ENCODE data around the gene TAOK3.

GRCh38 chr12:118269806-118270205, 102.9 kb downstream of the TAOK3 start:
- TF ChIP-seq, protein P1, sequence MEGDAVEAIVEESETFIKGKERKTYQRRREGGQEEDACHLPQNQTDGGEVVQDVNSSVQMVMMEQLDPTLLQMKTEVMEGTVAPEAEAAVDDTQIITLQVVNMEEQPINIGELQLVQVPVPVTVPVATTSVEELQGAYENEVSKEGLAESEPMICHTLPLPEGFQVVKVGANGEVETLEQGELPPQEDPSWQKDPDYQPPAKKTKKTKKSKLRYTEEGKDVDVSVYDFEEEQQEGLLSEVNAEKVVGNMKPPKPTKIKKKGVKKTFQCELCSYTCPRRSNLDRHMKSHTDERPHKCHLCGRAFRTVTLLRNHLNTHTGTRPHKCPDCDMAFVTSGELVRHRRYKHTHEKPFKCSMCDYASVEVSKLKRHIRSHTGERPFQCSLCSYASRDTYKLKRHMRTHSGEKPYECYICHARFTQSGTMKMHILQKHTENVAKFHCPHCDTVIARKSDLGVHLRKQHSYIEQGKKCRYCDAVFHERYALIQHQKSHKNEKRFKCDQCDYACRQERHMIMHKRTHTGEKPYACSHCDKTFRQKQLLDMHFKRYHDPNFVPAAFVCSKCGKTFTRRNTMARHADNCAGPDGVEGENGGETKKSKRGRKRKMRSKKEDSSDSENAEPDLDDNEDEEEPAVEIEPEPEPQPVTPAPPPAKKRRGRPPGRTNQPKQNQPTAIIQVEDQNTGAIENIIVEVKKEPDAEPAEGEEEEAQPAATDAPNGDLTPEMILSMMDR (conservative IDR thresholded peaks at IDR 0.05; ENCODE audit: low read length), result no peak
- no peak for TF ChIP-seq EZH2phosphoT487 (IDR thresholded peaks at IDR 0.05; ENCODE audit: borderline replicate concordance)

Measured in Loucy (cell line).